Prostate gland (tissue), 2 donors: ENCODE results near the gene LIF.

ENCODE experiments used
- POLR2A ChIP-seq: fragments of 450-650 bp; IDR thresholded peaks from one replicate; pipeline ENCODE4 v1.6.1; 2016; ENCODE audit warnings: antibody characterized with exemption, mild to moderate bottlenecking
- POLR2AphosphoS5 ChIP-seq: sonication (generic); formaldehyde crosslinking; IDR thresholded peaks from one replicate; pipeline ENCODE4 v1.6.1; 2017; ENCODE audit warnings: antibody characterized with exemption
- TF ChIP-seq, protein P1 (sequence below), 4 experiments: fragments of 200-600 bp in 2 of 4; fragments of 450-650 bp in 2 of 4; sonication (generic) in 2 of 4; IDR thresholded peaks; 1 replicate in 3 of 4; 2 replicates in 1 of 4; pipeline ENCODE4 v1.5.1; 2016 to 2019; ENCODE audit warnings: antibody characterized with exemption in 4 of 4, mild to moderate bottlenecking in 2 of 4, moderate library complexity in 2 of 4

GRCh38 chr22:30273711-30274436 is 27.3 kb upstream of the LIF start:
- TF ChIP-seq, protein P1, sequence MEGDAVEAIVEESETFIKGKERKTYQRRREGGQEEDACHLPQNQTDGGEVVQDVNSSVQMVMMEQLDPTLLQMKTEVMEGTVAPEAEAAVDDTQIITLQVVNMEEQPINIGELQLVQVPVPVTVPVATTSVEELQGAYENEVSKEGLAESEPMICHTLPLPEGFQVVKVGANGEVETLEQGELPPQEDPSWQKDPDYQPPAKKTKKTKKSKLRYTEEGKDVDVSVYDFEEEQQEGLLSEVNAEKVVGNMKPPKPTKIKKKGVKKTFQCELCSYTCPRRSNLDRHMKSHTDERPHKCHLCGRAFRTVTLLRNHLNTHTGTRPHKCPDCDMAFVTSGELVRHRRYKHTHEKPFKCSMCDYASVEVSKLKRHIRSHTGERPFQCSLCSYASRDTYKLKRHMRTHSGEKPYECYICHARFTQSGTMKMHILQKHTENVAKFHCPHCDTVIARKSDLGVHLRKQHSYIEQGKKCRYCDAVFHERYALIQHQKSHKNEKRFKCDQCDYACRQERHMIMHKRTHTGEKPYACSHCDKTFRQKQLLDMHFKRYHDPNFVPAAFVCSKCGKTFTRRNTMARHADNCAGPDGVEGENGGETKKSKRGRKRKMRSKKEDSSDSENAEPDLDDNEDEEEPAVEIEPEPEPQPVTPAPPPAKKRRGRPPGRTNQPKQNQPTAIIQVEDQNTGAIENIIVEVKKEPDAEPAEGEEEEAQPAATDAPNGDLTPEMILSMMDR (IDR thresholded peaks at IDR 0.05): no peak
- TF ChIP-seq POLR2AphosphoS5: no peak
- TF ChIP-seq POLR2A: no peak
